ENCODE results near the gene UST. TPM values are rescaled to one million over a fixed set of nuclear protein-coding genes. Genes with fewer than 3 reads are reported as not detected.

The UST gene
- total and polyA plus RNA-seq, 2 donors (not counting 1 experiment from before 2014, with no cell fraction given) = 7.3 to 16.9 TPM

DNA sequence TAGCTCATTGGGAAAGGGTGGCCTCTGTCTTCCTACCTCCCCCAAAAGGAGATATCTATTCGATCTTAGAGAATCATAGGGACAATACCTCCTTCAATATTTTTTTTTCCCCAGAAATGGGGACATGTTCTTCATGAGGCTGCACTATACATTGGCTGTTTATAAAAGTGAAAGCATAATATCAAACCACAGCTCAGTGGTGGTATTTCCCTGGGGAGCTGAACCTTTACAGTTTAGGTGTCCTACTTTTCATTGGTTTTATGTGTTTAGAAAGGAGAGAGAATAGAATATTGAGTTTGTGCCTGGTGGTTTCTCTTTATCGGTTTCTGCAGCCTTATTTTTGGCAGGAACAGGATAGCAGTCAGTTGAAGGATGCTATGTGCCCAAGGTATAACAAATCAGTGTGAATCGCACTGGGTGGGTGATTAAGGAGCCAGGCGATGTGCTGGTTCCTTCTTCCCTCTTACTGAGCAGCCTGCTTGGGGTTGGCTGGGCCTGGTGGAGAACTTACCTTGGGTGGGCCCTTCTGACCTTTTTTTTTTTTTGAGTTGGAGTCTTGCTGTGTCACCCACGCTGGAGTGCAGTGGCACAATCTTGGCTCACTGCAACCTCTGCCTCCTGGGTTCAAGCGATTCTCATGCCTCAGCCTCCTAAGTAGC, 25.2 kb downstream of the UST start:
- 41% methylated on average over 4 of the region's 6 CpGs for WGBS (ENCODE audit: insufficient coverage)
- H4K20me1 ChIP-seq (ENCODE audit: control insufficient read depth, insufficient read depth, low read length, poor library complexity, severe bottlenecking) = no peaks in the 10 kb centered on the region
- Mint-ChIP-seq H3K4me1 (peaks cover 65% of the 10 kb centered on the region), H3K27ac (peak overlapping the region; percentile 67), H3K27me3 (no peaks in the 10 kb centered on the region), H3K4me3 (peak overlapping the region; percentile 76), H3K9me3 (ENCODE audit: insufficient read depth) (no peaks in the 10 kb centered on the region)
- no peak for TF ChIP-seq EZH2 (IDR thresholded peaks at IDR 0.05; ENCODE audit: borderline replicate concordance, insufficient read depth, low read depth, low read length, poor library complexity, severe bottlenecking)
- no peak overlapping the region for H2AFZ ChIP-seq (ENCODE audit: insufficient read depth, low read depth, low read length, poor library complexity, severe bottlenecking)
- POLR2A ChIA-PET = interaction anchor here (0.7 to 1.5 kb wide), 4 partner anchors 9 to 15 kb away, joined by 3 to 5 read pairs (median 4); no protein-coding TSS in a partner anchor
- peak overlapping the region; percentile 43 for H3K9ac ChIP-seq (ENCODE audit: low read length)
- H3K4me2 ChIP-seq (replicated peaks; ENCODE audit: low read depth, low read length, poor library complexity, severe bottlenecking) = peak overlapping the region; percentile 74
- peaks cover 56 to 58% of the 10 kb centered on the region in 2 donors for H3K4me1 ChIP-seq (ENCODE audit: control insufficient read depth in 2 of 2, insufficient read depth in 2 of 2, low read length in 2 of 2)
- DNase-seq = peak; percentile 76
- intact Hi-C loops (cut with micrococcal nuclease) = loop anchor here (1.0 kb wide), 1 partner anchor 11 kb away; no protein-coding TSS in a partner anchor
- CTCF ChIA-PET = interaction anchor here (1.2 to 2.0 kb wide), 6 partner anchors 9 to 212 kb away, joined by 3 to 14 read pairs (median 5); partner anchors contain the start of gene UST
- H3K36me3 ChIP-seq (replicated peaks in 1 of 2; ENCODE audit: control extremely low read depth in 1 of 2, control insufficient read depth in 1 of 2, extremely low read depth in 1 of 2, insufficient read depth in 2 of 2, low read length in 1 of 2) = no peaks in the 10 kb centered on the region
- peak overlapping the region; percentile 5 to 65 for H3K27ac ChIP-seq (ENCODE audit: low read length in 2 of 2)
- H3K4me3 ChIP-seq (ENCODE audit: control extremely low read depth in 1 of 5, extremely low read depth in 1 of 5, insufficient read depth in 1 of 5, low read depth in 2 of 5, low read length in 4 of 5) = peak overlapping the region in 3 of 5 experiments; percentile 33 to 48 (median 48)
- no peaks in the 10 kb centered on the region for H3K9me3 ChIP-seq (ENCODE audit: control extremely low read depth in 1 of 3, control insufficient read depth in 2 of 3, insufficient read depth in 1 of 3, low read length in 2 of 3)
- H3K79me2 ChIP-seq (ENCODE audit: control insufficient read depth, insufficient read depth, low read length) = peaks cover 97% of the 10 kb centered on the region
- peak; percentile 80 for ATAC-seq (ENCODE audit: low read depth)
- no peaks in the 10 kb centered on the region for H3K27me3 ChIP-seq (replicated peaks in 1 of 4; ENCODE audit: control extremely low read depth in 1 of 4, control insufficient read depth in 3 of 4, insufficient read depth in 4 of 4, low read length in 3 of 4)

DNA sequence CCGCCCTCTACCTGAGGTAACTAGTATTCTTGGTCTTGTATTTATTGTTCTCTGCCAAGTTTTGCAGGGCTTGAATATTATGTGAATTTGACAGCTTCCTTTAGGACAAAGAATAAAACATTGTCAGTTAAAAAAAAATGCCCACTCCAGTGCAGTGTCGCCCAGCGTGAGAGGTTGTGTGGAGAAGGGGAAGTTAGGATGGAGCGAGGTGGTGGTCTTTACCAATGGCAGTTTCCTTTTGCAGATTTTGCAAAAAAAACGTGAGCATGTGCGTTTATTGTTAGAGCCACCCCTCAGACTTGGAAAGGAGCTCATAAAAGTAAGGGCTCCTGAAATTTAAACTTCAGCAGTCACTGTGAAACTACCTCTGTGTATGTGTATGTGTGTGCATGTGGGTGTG, 28.3 kb downstream of the UST start:
- no peak overlapping the region for H3K4me3 Mint-ChIP-seq
- Histone ChIP-seq H3K27ac (ENCODE audit: low read length in 2 of 2) (no peak overlapping the region), H2AFZ (ENCODE audit: insufficient read depth, low read depth, low read length, poor library complexity, severe bottlenecking) (no peak overlapping the region), H3K4me1 (ENCODE audit: control insufficient read depth in 2 of 2, insufficient read depth in 2 of 2, low read length in 2 of 2) (peaks cover 41% of the 10 kb centered on the region in 2 donors), H3K9ac (ENCODE audit: low read length) (no peak overlapping the region), H3K4me2 (replicated peaks; ENCODE audit: low read depth, low read length, poor library complexity, severe bottlenecking) (no peak overlapping the region), H3K4me3 (ENCODE audit: control extremely low read depth in 1 of 5, extremely low read depth in 1 of 5, insufficient read depth in 1 of 5, low read depth in 2 of 5, low read length in 4 of 5) (no peak overlapping the region), H3K27me3 (replicated peaks in 1 of 4; ENCODE audit: control extremely low read depth in 1 of 4, control insufficient read depth in 3 of 4, insufficient read depth in 4 of 4, low read length in 3 of 4) (no peaks in the 10 kb centered on the region), H3K9me3 (ENCODE audit: control extremely low read depth in 1 of 3, control insufficient read depth in 2 of 3, insufficient read depth in 1 of 3, low read length in 2 of 3) (no peaks in the 10 kb centered on the region), H3K36me3 (replicated peaks in 1 of 2; ENCODE audit: control extremely low read depth in 1 of 2, control insufficient read depth in 1 of 2, extremely low read depth in 1 of 2, insufficient read depth in 2 of 2, low read length in 1 of 2) (no peaks in the 10 kb centered on the region), H3K79me2 (ENCODE audit: control insufficient read depth, insufficient read depth, low read length) (peaks cover 97% of the 10 kb centered on the region), H4K20me1 (ENCODE audit: control insufficient read depth, insufficient read depth, low read length, poor library complexity, severe bottlenecking) (no peaks in the 10 kb centered on the region)
- intact Hi-C loops (cut with micrococcal nuclease) = no loop called here
- no peak overlapping the region for H3K27ac Mint-ChIP-seq
- DNase-seq = no peak
- H3K4me1 Mint-ChIP-seq = peaks cover 53% of the 10 kb centered on the region
- WGBS (ENCODE audit: insufficient coverage) = 14% methylated on average over 5 of the region's 6 CpGs
- no peaks in the 10 kb centered on the region for H3K27me3 Mint-ChIP-seq
- H3K9me3 Mint-ChIP-seq (ENCODE audit: insufficient read depth) = no peaks in the 10 kb centered on the region
- ChIA-PET CTCF (interaction anchor here (1.2 to 2.9 kb wide), 3 partner anchors 14 to 28 kb away, joined by 5 to 14 read pairs (median 5); partner anchors contain the start of gene UST), POLR2A (interaction anchor here (0.7 kb wide), 1 partner anchor 26 kb away, joined by 3 read pairs; no protein-coding TSS in a partner anchor)
- no peak for ATAC-seq (ENCODE audit: low read depth)
- TF ChIP-seq, protein P1, sequence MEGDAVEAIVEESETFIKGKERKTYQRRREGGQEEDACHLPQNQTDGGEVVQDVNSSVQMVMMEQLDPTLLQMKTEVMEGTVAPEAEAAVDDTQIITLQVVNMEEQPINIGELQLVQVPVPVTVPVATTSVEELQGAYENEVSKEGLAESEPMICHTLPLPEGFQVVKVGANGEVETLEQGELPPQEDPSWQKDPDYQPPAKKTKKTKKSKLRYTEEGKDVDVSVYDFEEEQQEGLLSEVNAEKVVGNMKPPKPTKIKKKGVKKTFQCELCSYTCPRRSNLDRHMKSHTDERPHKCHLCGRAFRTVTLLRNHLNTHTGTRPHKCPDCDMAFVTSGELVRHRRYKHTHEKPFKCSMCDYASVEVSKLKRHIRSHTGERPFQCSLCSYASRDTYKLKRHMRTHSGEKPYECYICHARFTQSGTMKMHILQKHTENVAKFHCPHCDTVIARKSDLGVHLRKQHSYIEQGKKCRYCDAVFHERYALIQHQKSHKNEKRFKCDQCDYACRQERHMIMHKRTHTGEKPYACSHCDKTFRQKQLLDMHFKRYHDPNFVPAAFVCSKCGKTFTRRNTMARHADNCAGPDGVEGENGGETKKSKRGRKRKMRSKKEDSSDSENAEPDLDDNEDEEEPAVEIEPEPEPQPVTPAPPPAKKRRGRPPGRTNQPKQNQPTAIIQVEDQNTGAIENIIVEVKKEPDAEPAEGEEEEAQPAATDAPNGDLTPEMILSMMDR (IDR thresholded peaks at IDR 0.05) = no peak
- no peak for TF ChIP-seq EZH2 (IDR thresholded peaks at IDR 0.05; ENCODE audit: borderline replicate concordance, insufficient read depth, low read depth, low read length, poor library complexity, severe bottlenecking)
